DMS53 treated with DMSO at 0.1 percent for 48 hours (cell line): ENCODE measurements around the gene AWAT2.
"Not testable (repeated sequence)": the region's sequence is repeated elsewhere in the genome, so short reads cannot be mapped to it uniquely, and the experiment has no call there.

Experiments
- DNase-seq: peaks from one replicate; lab custom pipeline; 2025; ENCODE audit not compliant: unreplicated experiment; lab: John Stamatoyannopoulos, UW

Gene AWAT2

GRCh38 chrX:70001708-70002341 lies 47.9 kb downstream of the AWAT2 start:
- no peak for DNase-seq

GRCh38 chrX:70001269-70001668 lies 48.5 kb downstream of the AWAT2 start:
- DNase-seq = no peak

GRCh38 chrX:69998299-69998698 lies 51.4 kb downstream of the AWAT2 start:
- DNase-seq = not testable (repeated sequence)

- no peak for DNase-seq
Observed at GRCh38 chrX:69996113-69996468, 53.6 kb downstream of the AWAT2 start.

GRCh38 chrX:69995362-69996112 lies 54.2 kb downstream of the AWAT2 start:
- no peak for DNase-seq

- no peak for DNase-seq
Observed at GRCh38 chrX:69993494-69993893, 56.2 kb downstream of the AWAT2 start.

GRCh38 chrX:69991685-69992084 lies 58.1 kb downstream of the AWAT2 start:
- no peak for DNase-seq
